ENCODE results near the gene MUC22.

GRCh38 chr6:30987304-30987703, 23.0 kb upstream of the MUC22 start:
- no peak for TF ChIP-seq ATF2 (CRISPR knock-in tag; IDR thresholded peaks at IDR 0.05; ENCODE audit: borderline replicate concordance, low read depth)
- no peak for TF ChIP-seq ATF3 (CRISPR knock-in tag; conservative IDR thresholded peaks at IDR 0.05)
